Ovary (tissue), 9 donors: ENCODE measurements around the gene WNT7A. TPM values are rescaled to one million over a fixed set of nuclear protein-coding genes. Genes with fewer than 3 reads are reported as not detected.

Experiments
- DNase-seq, 5 donors: peaks; one replicate each; pipeline ENCODE4 v3.0.0-alpha.2; 2019 to 2020
- H3K27ac ChIP-seq, 2 donors: fragments of 200-600 bp; one replicate each; pipeline versions ENCODE4 v1.5.1 to v1.8.0; 2019 to 2022
- H3K27me3 ChIP-seq: fragments of 200-600 bp; one replicate; pipeline ENCODE4 v1.8.0; 2022
- H3K36me3 ChIP-seq: fragments of 200-600 bp; sonication (generic); one replicate; pipeline ENCODE4 v1.5.1; 2019
- H3K4me1 ChIP-seq: one replicate; pipeline ENCODE4 v1.8.1; 2013; ENCODE audit warnings: mild to moderate bottlenecking, moderate library complexity; ENCODE audit not compliant: insufficient read depth
- H3K4me3 ChIP-seq: fragments of 200-600 bp; sonication (generic); one replicate; pipeline ENCODE4 v1.5.1; 2017
- H3K9me3 ChIP-seq, 2 donors: fragments of 200-600 bp in 1 of 2; sonication (generic) in 1 of 2; one replicate each; pipeline versions ENCODE4 v1.5.1 to v1.8.1; 2013 to 2019; ENCODE audit warnings: mild to moderate bottlenecking in 1 of 2, moderate library complexity in 1 of 2
- CTCF ChIP-seq, 3 donors: fragments of 450-650 bp in 2 of 3; fragments of 200-600 bp in 1 of 3; IDR thresholded peaks; one replicate each; pipeline versions ENCODE4 v1.5.1 to v1.8.0; 2016 to 2022; ENCODE audit warnings: antibody characterized with exemption in 3 of 3, mild to moderate bottlenecking in 1 of 3
- EP300 ChIP-seq: sonication (generic); formaldehyde crosslinking; IDR thresholded peaks from one replicate; pipeline ENCODE4 v1.6.1; 2017; ENCODE audit warnings: antibody characterized with exemption
- POLR2A ChIP-seq: fragments of 450-650 bp; IDR thresholded peaks from one replicate; pipeline ENCODE4 v1.6.1; 2017; ENCODE audit warnings: antibody characterized with exemption, mild to moderate bottlenecking, moderate library complexity
- WGBS, 3 donors: extraction: QIAGEN DNeasy Blood & Tissue Kit in 1 of 3; methylation state at CpG; one replicate each; pipeline versions ENCODE4 v1.1.5 to v1.1.7; 2013 to 2017; 5-methylcytosine and 5-hydroxymethylcytosine counted together
- intact Hi-C, 4 donors: fragments of 100-400 bp; cut with DNase I; formaldehyde crosslinking; loops; one replicate each; pipeline versions ENCODE4 v1.11.0 to v1.15.1; 2022 to 2023
- polyA plus RNA-seq, 2 donors: library from polyadenylated mRNA; stranded (reverse); fragments of 200-250 nt in 1 of 2; fragments of 350-450 nt in 1 of 2; fragmentation: Illumina TruSeq in 1 of 2; extraction: RNeasy Lipid Tissue Mini Kit (QIAGEN cat#74804) in 1 of 2; gene quantifications; one replicate each; pipeline ENCODE4 v1.2.3, GENCODE V29; 2013 to 2014
- total RNA-seq, 7 donors: library from RNA; depleted of rRNA in 2 of 7; stranded (reverse); fragments of >200 nt in 2 of 7; fragmentation: NEBNext Ultra II Directional in 3 of 7; extraction: Animal tissue kit (Norgen Biotek cat#: 25700) in 3 of 7; gene quantifications; one replicate each; pipeline versions ENCODE4 v1.1.0 to v1.2.4, GENCODE V29; 2016 to 2023
- donor health status: DM: no; HTN: no; CAD: no; lungs with moderate emphysema.
- donor health status: DM: no; HTN: no; CAD: no.
- donor health status: Bipolar disorder and iron deficiency.
- donor health status: DM: yes; HTN: yes; CAD: no.
- donor health status: DM: no; HTN: no; CAD: no.
- donor health status: DM: yes; HTN: yes; CAD: no.

WNT7A gene
- total and polyA plus RNA-seq, 9 donors: 0.22 to 0.83 (median 0.34) TPM; not detected in 6

DNA sequence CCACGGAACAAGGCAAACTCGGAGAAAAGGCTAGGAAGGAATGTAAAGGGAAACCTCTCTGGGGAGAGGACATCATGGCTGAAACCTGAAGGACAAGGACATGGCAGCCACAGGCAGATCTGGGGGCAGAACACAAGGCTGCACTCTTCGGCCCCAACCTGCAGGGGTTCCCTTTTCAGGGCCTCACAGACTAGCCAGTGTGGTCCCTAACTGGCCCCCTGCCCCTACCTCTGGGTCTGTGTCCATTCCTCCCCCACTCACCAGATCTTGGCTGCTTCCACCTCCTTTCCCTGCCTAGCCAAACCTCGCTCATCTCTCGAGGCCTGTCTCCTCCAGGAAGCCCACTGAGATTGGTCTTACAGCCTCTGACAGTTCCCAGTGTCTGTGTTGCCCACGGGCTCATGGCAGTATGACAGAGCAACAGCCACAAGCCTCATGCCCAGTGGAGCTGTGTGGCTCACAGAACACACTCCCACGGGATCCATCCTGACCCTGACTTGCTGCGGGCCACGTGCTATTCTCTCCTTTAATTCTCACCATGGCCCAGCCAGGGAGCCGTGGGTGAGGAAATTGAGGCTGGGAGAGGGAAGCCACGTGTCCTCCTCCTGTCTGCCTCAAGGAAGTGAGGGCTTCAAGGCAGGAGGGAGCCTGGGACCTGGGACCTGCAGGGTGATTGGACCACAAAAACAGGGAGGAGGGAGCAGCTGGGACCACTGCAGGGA, 26.5 kb downstream of the WNT7A start:
- WGBS, 3 donors: 61 to 66% (median 61%) methylated on average over 11 of the region's 11 CpGs
- Histone ChIP-seq H3K9me3 (no peaks in the 10 kb centered on the region), H3K27ac (no peak overlapping the region), H3K36me3 (no peaks in the 10 kb centered on the region), H3K4me1 (no peaks in the 10 kb centered on the region), H3K27me3 (no peaks in the 10 kb centered on the region), H3K4me3 (no peak overlapping the region)
- TF ChIP-seq CTCF (IDR thresholded peaks at IDR 0.05) (no peak), EP300 (no peak), POLR2A (no peak)
- intact Hi-C loops: no loop called here
- no peak for DNase-seq

DNA sequence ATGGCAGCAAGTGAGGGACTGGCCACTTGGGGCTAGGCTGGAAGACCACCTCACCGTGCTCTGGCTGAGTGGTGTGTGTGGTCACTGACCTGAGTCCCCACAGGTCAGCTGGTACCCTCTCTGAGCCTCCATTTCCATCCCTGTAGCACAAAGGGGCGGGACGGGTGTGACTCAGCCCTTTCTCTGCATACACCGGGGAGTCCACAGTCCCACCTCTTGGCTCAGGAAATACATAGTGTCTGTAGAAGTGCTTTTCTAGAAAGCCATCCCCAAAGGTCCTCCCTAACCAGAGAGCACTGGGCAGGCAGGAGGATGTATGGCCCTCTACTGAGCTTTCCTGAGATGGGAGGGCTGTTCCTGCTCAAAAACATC, 27.2 kb downstream of the WNT7A start:
- H3K27me3 ChIP-seq: no peaks in the 10 kb centered on the region
- H3K9me3 ChIP-seq: no peaks in the 10 kb centered on the region
- WGBS, 3 donors: 60 to 73% (median 72%) methylated on average over 4 of the region's 4 CpGs
- no peak overlapping the region for H3K4me3 ChIP-seq
- H3K36me3 ChIP-seq: no peaks in the 10 kb centered on the region
- H3K27ac ChIP-seq: no peak overlapping the region
- intact Hi-C loops: no loop called here
- no peak for DNase-seq
- TF ChIP-seq EP300: no peak
- TF ChIP-seq POLR2A: no peak
- TF ChIP-seq CTCF (IDR thresholded peaks at IDR 0.05): no peak
- H3K4me1 ChIP-seq: no peaks in the 10 kb centered on the region

DNA sequence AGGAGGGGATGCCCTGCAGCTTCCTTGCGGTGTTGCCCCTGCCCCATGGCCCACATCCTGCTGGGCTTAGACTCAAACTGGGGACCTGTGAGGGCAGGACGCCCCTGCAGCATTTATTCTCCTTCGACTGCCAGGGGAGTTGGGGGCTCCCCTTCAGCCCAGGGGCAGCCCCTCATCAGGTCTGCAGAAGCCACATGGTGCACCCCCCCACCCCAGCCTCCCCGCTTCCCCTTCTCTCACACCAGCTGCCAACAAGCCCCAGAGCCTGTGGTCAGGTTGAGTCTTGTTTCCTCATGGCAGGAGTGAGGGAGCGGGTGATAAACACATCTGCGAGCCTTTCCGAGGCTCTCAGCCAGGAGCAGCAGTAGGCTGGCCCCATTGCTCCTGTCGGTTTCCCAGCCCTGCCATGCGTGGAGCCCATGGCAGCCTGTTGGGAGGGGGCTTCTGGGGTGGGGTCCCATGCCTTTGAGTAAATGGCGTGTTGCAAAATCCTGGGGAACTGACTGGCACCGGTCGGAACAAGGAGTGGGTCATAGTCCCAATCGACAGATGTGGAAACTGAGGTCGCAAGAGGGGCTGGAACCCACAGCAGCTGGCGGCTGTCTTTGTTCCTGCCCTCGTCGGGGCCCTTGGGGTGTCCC, 27.8 kb downstream of the WNT7A start:
- 71 to 77% (median 73%) methylated on average over 17 of the region's 17 CpGs for WGBS, 3 donors
- H3K27me3 ChIP-seq: no peaks in the 10 kb centered on the region

More for the DNA sequence above, 27.8 kb downstream of the WNT7A start:
- H3K36me3 ChIP-seq: no peaks in the 10 kb centered on the region
- TF ChIP-seq EP300 (no peak), POLR2A (no peak), CTCF (IDR thresholded peaks at IDR 0.05) (no peak)
- no peak overlapping the region for H3K4me3 ChIP-seq
- no peaks in the 10 kb centered on the region for H3K4me1 ChIP-seq
- no peak overlapping the region for H3K27ac ChIP-seq
- no peaks in the 10 kb centered on the region for H3K9me3 ChIP-seq
- intact Hi-C loops: no loop called here
- DNase-seq: no peak
